ENCODE data around the gene UCN.

- TF ChIP-seq, protein P1, sequence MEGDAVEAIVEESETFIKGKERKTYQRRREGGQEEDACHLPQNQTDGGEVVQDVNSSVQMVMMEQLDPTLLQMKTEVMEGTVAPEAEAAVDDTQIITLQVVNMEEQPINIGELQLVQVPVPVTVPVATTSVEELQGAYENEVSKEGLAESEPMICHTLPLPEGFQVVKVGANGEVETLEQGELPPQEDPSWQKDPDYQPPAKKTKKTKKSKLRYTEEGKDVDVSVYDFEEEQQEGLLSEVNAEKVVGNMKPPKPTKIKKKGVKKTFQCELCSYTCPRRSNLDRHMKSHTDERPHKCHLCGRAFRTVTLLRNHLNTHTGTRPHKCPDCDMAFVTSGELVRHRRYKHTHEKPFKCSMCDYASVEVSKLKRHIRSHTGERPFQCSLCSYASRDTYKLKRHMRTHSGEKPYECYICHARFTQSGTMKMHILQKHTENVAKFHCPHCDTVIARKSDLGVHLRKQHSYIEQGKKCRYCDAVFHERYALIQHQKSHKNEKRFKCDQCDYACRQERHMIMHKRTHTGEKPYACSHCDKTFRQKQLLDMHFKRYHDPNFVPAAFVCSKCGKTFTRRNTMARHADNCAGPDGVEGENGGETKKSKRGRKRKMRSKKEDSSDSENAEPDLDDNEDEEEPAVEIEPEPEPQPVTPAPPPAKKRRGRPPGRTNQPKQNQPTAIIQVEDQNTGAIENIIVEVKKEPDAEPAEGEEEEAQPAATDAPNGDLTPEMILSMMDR (conservative IDR thresholded peaks at IDR 0.05), result no peak
- no peak for TF ChIP-seq ZFX (IDR thresholded peaks at IDR 0.05)
These were observed 3.6 kb downstream of the UCN start for GRCh38 chr2:27304488-27305240.

Data from C4-2B (cell line).